SK-N-SH treated with all-trans-retinoic acid at 6 μM for 48 hours (cell line): Measurements from ENCODE around the gene GREB1.

Experiments
- ATAC-seq: fragments of 200-7000 bp; cut with Tn5 transposase; 3 replicates; pipeline ENCODE4 v1.9.1; 2020; ENCODE audit warnings: mild to moderate bottlenecking, moderate library complexity
- ARNTL ChIP-seq: fragments of 450-650 bp; formaldehyde crosslinking; IDR thresholded peaks from 2 replicates; pipeline ENCODE4 v1.5.0; 2020; ENCODE audit warnings: low read depth, mild to moderate bottlenecking, moderate library complexity, borderline replicate concordance
- BACH2 ChIP-seq: fragments of 250-450 bp; sonication (Bioruptor Pico); IDR thresholded peaks from 2 replicates; pipeline ENCODE4 v1.9.0; 2021; ENCODE audit warnings: mild to moderate bottlenecking, borderline replicate concordance
- CREB5 ChIP-seq: fragments of 250-450 bp; sonication (Bioruptor Pico); IDR thresholded peaks from 2 replicates; pipeline ENCODE4 v1.5.1; 2020; ENCODE audit warnings: low read depth, mild to moderate bottlenecking, moderate library complexity
- CSDC2 ChIP-seq: fragments of 250-450 bp; sonication (Bioruptor Pico); IDR thresholded peaks from 2 replicates; pipeline ENCODE4 v1.5.0; 2020; ENCODE audit warnings: mild to moderate bottlenecking, moderate library complexity
- CSRNP3 ChIP-seq: fragments of 250-450 bp; sonication (Bioruptor Pico); IDR thresholded peaks from 2 replicates; pipeline ENCODE4 v1.5.1; 2021; ENCODE audit warnings: mild to moderate bottlenecking, moderate library complexity
- ESRRG ChIP-seq: fragments of 250-450 bp; sonication (Bioruptor Pico); IDR thresholded peaks from 2 replicates; pipeline ENCODE4 v1.6.1; 2021; ENCODE audit warnings: mild to moderate bottlenecking
- GLIS3 ChIP-seq: fragments of 250-450 bp; sonication (Bioruptor Pico); IDR thresholded peaks from 2 replicates; pipeline ENCODE4 v1.5.0; 2020; ENCODE audit warnings: mild to moderate bottlenecking, moderate library complexity
- ISL1 ChIP-seq: fragments of 250-450 bp; sonication (Bioruptor Pico); IDR thresholded peaks from 2 replicates; pipeline ENCODE4 v2.1.2; 2022; ENCODE audit warnings: mild to moderate bottlenecking, moderate library complexity
- PATZ1 ChIP-seq: fragments of 250-450 bp; sonication (Bioruptor Pico); IDR thresholded peaks from 2 replicates; pipeline ENCODE4 v1.8.0; 2020; ENCODE audit warnings: mild to moderate bottlenecking, moderate library complexity, borderline replicate concordance
- PPARA ChIP-seq: fragments of 250-450 bp; sonication (Bioruptor Pico); IDR thresholded peaks from 2 replicates; pipeline ENCODE4 v1.5.0; 2020; ENCODE audit warnings: mild to moderate bottlenecking, borderline replicate concordance
- RARB ChIP-seq: fragments of 250-450 bp; sonication (Bioruptor Pico); IDR thresholded peaks from 2 replicates; pipeline ENCODE4 v1.8.0; 2021; ENCODE audit warnings: mild to moderate bottlenecking, moderate library complexity
- SNAI2 ChIP-seq: fragments of 250-450 bp; sonication (Bioruptor Pico); IDR thresholded peaks from 2 replicates; pipeline ENCODE4 v1.5.0; 2020; ENCODE audit warnings: mild to moderate bottlenecking, moderate library complexity
- TCF4 ChIP-seq: fragments of 250-450 bp; sonication (Bioruptor Pico); IDR thresholded peaks from 2 replicates; pipeline ENCODE4 v1.8.0; 2021; ENCODE audit warnings: mild to moderate bottlenecking, moderate library complexity, borderline replicate concordance
- TOX ChIP-seq: fragments of 250-450 bp; sonication (Bioruptor Pico); IDR thresholded peaks from 2 replicates; pipeline ENCODE4 v1.8.0; 2021; ENCODE audit warnings: mild to moderate bottlenecking, moderate library complexity, borderline replicate concordance
- TSHZ2 ChIP-seq: fragments of 250-450 bp; sonication (Bioruptor Pico); IDR thresholded peaks from 2 replicates; pipeline ENCODE4 v1.5.0; 2020; ENCODE audit warnings: mild to moderate bottlenecking, moderate library complexity
- ZC3H10 ChIP-seq: fragments of 250-450 bp; sonication (Bioruptor Pico); IDR thresholded peaks from 2 replicates; pipeline ENCODE4 v1.5.1; 2021; ENCODE audit warnings: mild to moderate bottlenecking, moderate library complexity
- ZFP3 ChIP-seq: fragments of 250-450 bp; sonication (Bioruptor Pico); IDR thresholded peaks from 2 replicates; pipeline ENCODE4 v1.5.0; 2020; ENCODE audit warnings: mild to moderate bottlenecking, moderate library complexity
- ZNF70 ChIP-seq: fragments of 450-650 bp; formaldehyde crosslinking; IDR thresholded peaks from 2 replicates; pipeline ENCODE4 v1.5.0; 2020; ENCODE audit warnings: mild to moderate bottlenecking, moderate library complexity
- ZNF8 ChIP-seq: fragments of 450-650 bp; formaldehyde crosslinking; IDR thresholded peaks from 2 replicates; pipeline ENCODE4 v1.5.0; 2020; ENCODE audit warnings: mild to moderate bottlenecking, moderate library complexity

GREB1 gene

GRCh38 chr2:11542275-11542819, 8.5 kb downstream of the GREB1 start:
- TF ChIP-seq ARNTL (CRISPR knock-in tag): no peak
- no peak for TF ChIP-seq CREB5 (CRISPR knock-in tag)
- TF ChIP-seq SNAI2 (CRISPR knock-in tag): no peak
- TF ChIP-seq ZNF70 (CRISPR knock-in tag): no peak
- no peak for ATAC-seq

GRCh38 chr2:11543337-11544216, 9.7 kb downstream of the GREB1 start:
- ATAC-seq: no peak
- TF ChIP-seq ZC3H10 (no peak), ZNF8 (CRISPR knock-in tag) (no peak)

GRCh38 chr2:11546072-11546471, 12.2 kb downstream of the GREB1 start:
- no peak for ATAC-seq
- TF ChIP-seq TOX (CRISPR knock-in tag): no peak
- no peak for TF ChIP-seq RARB (CRISPR knock-in tag)
- TF ChIP-seq ARNTL (CRISPR knock-in tag): no peak
- TF ChIP-seq CREB5 (CRISPR knock-in tag): no peak
- TF ChIP-seq ZNF8 (CRISPR knock-in tag): no peak
- no peak for TF ChIP-seq TCF4 (CRISPR knock-in tag)
- TF ChIP-seq GLIS3 (CRISPR knock-in tag): no peak

GRCh38 chr2:11547912-11548497, 14.2 kb downstream of the GREB1 start:
- no peak for TF ChIP-seq TCF4 (CRISPR knock-in tag)
- TF ChIP-seq GLIS3 (CRISPR knock-in tag): no peak
- TF ChIP-seq BACH2 (CRISPR knock-in tag): no peak
- TF ChIP-seq ISL1 (CRISPR knock-in tag): no peak
- TF ChIP-seq CREB5 (CRISPR knock-in tag): no peak
- TF ChIP-seq ZFP3 (CRISPR knock-in tag): no peak
- no peak for TF ChIP-seq ESRRG (CRISPR knock-in tag)
- no peak for TF ChIP-seq ARNTL (CRISPR knock-in tag)
- no peak for TF ChIP-seq TOX (CRISPR knock-in tag)
- no peak for TF ChIP-seq PATZ1
- TF ChIP-seq ZC3H10: no peak
- TF ChIP-seq ZNF8 (CRISPR knock-in tag): no peak
- TF ChIP-seq RARB (CRISPR knock-in tag): no peak
- no peak for TF ChIP-seq CSRNP3 (CRISPR knock-in tag)
- no peak for TF ChIP-seq ZNF70 (CRISPR knock-in tag)
- no peak for TF ChIP-seq CSDC2 (CRISPR knock-in tag)
- no peak for TF ChIP-seq PPARA (CRISPR knock-in tag)
- TF ChIP-seq TSHZ2 (CRISPR knock-in tag): no peak
- TF ChIP-seq, all 23 proteins: peak for 0
- no peak for ATAC-seq
